GM18907 (cell line): ENCODE data around the gene RRAD.
A peak's percentile ranks its signal among the peaks of the same experiment; 100 is the strongest.
"Not testable (repeated sequence)": the region's sequence is repeated elsewhere in the genome, so short reads cannot be mapped to it uniquely, and the experiment has no call there.

Source experiments
- ATAC-seq: cut with Tn5 transposase; IDR thresholded peaks from one replicate; pipeline ENCODE4 v1.9.1; 2021; ENCODE audit warnings: mild to moderate bottlenecking, moderate library complexity; ENCODE audit not compliant: unreplicated experiment

RRAD gene

GRCh38 chr16:66950971-66951790 is 25.8 kb upstream of the RRAD start:
- no peak for ATAC-seq

GRCh38 chr16:66950437-66950836 is 25.1 kb upstream of the RRAD start:
- no peak for ATAC-seq

DNA sequence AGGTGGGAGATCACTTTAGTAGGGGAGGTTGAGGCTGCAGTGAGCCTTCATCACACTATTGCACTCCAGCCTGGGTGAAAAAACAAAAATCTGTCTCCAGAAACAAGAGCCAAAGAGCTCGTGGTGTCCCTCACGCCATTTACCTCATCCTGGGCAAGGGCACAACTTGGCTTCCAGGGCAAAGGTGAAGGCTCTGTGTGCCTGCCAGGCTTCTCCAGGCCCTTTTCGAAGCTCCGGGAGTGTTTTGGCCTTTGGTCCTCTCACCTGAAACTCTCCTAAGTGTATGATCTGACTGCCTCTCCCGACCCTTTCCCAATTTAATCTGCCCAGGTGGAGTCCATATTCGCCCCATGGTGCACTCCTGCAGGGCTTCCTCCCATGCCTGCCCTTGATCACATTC is 24.1 kb upstream of the RRAD start:
- no peak for ATAC-seq

DNA sequence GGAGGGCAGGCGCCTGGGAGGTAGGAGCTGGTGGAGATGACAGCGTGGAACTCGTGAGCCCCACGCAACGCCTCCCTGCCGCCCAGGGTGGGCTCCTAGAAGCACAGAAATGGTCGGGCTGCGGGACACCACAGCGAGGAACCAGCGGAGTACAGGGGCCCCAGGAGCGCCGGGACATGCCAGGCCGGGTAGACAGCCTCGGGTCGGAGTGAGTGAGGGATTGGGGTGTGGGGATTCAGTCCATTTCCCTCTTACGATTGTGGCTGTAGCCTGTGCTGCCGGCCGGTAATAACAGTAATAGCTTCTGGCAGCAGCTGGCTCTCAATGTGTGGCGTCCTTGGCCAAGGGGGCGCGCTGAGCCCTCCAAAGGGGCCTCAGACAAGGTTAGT is 23.5 kb upstream of the RRAD start:
- ATAC-seq: no peak

- no peak for ATAC-seq
These were observed 22.9 kb upstream of the RRAD start for GRCh38 chr16:66948134-66948836.

DNA sequence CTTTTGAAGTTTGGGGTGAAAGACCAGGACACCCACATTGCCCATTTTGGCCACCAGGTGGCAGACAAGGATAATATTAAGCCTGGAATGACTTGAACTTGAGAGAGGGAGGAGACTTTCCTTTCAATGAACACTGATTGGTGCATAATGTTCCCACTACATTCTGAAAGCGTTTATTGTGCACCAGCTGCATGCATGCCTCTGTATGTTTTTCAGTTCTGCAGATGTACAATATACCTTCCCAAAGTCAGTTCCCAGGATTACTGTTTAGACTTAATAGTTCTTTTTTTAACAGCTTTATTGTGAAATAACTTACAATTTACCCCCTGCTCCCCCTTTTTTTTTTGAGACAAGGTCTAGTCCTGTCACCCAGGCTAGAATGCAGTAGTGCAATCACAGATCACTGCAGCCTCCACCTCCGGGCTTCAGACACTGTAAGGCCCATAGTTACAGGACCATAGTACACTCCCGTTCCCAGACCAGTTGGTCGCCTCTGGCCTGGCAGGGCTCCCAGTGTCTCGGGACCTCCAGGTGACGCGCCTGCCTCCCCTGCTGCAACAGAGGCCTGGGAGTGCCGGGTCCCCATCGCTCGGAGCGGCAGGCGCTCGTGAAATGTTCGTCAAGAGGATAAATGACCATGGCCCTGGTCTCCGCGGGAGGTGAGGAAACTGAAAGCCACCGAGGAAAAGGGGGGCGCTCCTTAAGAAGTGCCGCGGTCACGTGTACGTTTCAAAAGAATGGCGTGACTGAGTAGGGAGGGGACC is 22.1 kb upstream of the RRAD start:
- ATAC-seq: peak; percentile 67

DNA sequence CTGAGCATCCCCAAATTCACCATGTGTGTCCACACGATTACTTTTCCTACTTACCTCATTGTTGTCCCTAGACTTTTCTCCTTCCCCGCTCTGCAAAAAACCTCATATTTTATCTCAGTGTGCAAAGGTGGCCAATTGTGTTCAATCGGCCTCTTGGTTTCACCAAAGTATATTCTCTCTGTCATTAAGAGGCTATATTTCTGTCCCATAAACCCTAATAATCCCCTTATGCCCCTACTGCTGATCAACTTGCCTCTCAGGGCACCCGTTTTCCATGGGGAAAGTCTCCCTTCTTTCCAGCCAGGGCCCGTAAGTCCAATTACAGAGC is 21.6 kb upstream of the RRAD start:
- ATAC-seq: no peak

GRCh38 chr16:66946541-66946940 is 21.2 kb upstream of the RRAD start:
- ATAC-seq: no peak

- no peak for ATAC-seq
These were observed 20.6 kb upstream of the RRAD start for GRCh38 chr16:66945939-66946338.

GRCh38 chr16:66944971-66945370 is 19.6 kb upstream of the RRAD start:
- not testable (repeated sequence) for ATAC-seq

DNA sequence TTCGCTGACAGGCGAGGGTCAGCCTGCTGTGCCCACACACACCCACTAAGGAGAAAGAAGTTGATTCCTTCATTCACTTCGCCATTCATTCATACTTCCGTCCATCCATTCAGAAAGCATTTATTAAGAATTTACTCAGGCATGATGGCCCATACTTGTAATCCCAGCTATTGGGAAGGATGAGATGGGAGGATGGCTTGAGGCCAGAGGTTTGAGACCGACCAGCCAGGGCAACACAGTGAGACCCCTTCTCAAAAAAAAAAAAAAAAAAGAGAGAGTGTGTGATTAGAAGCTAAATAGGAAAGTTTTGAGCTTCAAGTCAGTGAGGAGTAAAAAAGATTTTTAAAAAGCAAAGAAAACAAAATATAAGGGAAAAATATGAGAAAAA is 18.7 kb upstream of the RRAD start:
- no peak for ATAC-seq

DNA sequence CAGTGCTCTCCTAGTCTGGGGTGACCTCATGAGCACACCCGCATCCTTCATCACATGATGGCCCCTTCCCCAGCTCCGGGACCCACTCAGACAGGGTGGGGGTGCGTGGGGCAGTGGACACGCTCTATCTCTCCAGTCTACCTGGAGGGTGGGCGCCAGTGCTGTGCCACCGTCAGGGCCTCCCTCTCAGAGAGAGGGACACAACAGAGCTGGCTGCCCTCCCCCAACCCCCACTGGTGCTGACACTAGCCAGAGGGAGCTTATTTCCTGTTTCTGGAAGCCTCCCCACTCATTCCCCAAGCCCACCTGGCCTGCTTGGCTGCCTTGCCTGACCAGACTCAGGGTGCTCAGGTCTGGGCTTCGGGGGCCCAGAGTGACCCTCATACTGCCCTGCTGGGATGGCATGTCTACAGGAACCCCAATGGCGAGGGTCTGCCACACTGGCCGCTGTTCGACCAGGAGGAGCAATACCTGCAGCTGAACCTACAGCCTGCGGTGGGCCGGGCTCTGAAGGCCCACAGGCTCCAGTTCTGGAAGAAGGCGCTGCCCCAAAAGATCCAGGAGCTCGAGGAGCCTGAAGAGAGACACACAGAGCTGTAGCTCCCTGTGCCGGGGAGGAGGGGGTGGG is 18.2 kb upstream of the RRAD start:
- ATAC-seq: no peak

DNA sequence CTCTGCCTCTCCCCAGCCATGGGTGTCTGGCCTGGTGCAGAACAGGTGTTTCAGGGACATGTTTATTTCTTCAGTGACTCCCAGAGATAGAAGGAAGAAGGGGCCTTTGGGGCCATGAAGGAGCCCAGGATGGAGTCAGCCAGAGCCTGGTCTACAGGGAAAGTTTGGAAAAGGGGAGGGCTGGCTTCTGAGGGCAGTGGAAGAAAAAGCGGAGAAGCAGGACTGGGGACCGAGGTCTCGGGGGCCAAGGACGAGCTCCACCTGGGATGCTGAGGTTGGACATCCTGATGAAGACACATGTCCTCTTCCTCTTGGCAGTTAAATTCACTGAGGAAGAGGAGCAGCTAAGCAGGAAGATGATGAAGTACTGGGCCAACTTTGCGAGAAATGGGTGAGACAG is 17.6 kb upstream of the RRAD start:
- ATAC-seq: no peak

DNA sequence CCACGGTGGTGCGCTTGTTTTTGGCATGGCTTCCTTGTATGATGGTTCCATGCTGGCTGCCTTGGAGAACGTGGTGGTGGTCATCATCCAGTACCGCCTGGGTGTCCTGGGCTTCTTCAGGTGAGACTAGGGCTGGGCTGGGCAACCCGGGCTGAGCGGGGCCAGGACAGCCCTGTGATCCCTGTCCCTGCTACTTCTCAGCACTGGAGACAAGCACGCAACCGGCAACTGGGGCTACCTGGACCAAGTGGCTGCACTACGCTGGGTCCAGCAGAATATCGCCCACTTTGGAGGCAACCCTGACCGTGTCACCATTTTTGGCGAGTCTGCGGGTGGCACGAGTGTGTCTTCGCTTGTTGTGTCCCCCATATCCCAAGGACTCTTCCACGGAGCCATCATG is 14.9 kb upstream of the RRAD start:
- ATAC-seq: no peak

DNA sequence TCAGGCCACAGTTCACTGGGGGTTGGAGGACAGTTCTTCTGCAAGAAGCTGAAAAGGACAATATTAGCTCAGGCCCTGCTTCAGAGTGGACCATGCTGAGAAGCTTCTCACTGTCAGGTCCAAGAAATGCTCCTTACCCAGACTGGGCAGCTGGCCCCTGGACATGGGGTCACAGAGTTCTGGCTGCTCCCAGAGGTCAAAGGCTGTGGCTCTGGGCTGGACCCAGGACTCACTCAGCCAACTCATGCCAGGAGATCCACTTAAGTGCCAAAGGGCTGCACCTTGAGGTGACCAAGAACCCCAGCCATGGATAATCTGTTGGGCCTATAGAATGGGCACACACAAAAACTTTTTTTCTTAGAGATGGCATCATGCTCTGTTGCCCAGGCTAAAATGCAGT is 14.0 kb upstream of the RRAD start:
- no peak for ATAC-seq

DNA sequence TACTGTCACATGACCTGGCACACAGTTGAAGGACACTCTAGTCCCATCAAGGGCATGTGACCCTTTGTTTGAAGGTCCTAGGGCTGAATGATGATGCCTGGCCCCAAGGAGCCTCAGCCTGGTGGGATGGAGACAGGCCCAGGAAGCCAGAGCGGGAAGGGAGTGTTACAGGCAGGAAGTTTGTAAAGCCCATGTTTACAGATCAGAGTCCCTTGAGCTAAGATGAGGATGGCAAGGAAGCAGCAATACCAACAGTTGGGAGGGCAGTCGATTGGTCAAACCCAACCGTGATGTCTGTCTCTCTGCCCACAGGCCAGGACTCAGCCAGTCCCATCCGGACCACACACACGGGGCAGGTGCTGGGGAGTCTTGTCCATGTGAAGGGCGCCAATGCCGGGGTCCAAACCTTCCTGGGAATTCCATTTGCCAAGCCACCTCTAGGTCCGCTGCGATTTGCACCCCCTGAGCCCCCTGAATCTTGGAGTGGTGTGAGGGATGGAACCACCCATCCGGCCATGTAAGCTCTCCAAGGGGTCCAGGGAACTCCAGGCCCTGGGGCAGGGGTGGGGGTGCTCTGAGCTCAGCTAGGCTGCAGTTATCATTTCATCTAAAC is 12.5 kb upstream of the RRAD start:
- no peak for ATAC-seq

DNA sequence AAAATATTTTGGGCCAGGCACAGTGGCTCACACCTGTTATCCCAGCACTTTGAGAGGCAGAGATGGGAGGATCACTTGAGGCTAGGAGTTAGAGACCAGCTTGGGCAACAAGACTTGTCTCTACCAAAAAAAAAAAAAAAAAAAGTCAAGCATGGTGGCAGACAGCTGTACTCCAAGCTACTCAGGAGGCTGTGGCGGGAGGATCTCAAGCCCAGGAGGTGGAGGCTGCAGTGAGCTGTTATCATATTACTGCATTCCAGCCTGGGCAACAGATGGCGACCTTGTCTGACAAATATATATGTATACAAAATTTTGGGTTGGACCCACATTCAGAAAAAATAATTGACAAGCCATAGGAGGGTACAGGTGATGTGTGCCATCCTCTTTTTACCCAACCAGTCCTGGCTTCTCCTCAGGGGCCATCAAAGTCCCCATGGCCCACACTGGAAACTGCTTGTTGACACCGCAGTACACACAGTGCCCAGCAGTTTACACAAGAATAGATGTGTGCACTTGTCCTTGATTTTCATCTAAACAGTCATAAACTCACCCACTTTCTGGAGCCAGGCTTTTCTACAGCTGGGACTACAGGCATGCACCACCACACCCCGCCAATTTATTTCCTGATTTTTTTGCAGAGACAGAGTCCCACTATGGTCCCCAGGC is 11.7 kb upstream of the RRAD start:
- no peak for ATAC-seq

- no peak for ATAC-seq
These were observed 11.1 kb upstream of the RRAD start for GRCh38 chr16:66936462-66936861.

GRCh38 chr16:66935314-66936011 is 10.1 kb upstream of the RRAD start, which contains the start of gene CES2:
TSS of gene CES2 (plus strand) at chr16:66935516. CDS start at chr16:66935636, 120 bp downstream.
- no peak for ATAC-seq

DNA sequence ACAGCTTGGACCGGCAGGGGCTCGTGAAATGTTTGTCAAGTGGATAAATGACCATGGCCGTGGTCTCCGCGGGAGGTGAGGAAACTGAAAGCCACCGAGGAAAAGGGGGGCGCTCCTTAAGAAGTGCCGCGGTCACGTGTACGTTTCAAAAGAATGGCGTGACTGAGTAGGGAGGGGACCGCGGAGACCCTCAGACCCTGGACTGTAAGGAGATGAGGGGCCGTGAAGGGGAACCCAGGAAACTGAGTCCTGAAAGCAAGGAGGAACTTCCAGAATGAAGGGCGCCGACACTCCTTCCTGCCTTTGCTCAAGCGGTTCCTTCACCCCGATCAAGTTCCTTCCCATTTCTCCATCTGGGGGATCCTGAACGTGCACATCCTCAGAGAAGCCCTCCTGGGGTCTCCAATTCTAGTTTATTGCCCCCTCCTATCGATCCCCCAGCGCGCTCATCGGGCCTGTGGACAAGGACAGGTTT is 9.5 kb upstream of the RRAD start:
- not testable (repeated sequence) for ATAC-seq
